Fibroblast of pulmonary artery (primary cell): ENCODE results near the gene PTPN23.

ENCODE experiments used
- DNase-seq: peaks from one replicate; pipeline ENCODE4 v3.0.0-alpha.2; 2010; ENCODE audit warnings: low read depth
- H3K4me3 ChIP-seq: replicated peaks from 2 replicates; pipeline ENCODE4 v1.5.1; 2011; ENCODE audit warnings: low read depth, mild to moderate bottlenecking, control low read depth, low read length, moderate library complexity
- CTCF ChIP-seq: IDR thresholded peaks from 2 replicates; pipeline ENCODE4 v1.5.1; 2011; ENCODE audit warnings: mild to moderate bottlenecking, control low read depth, low read length, inconsistent platforms; ENCODE audit errors: missing control alignments

PTPN23 gene

GRCh38 chr3:47376393-47376792 is 4.4 kb upstream of the PTPN23 start:
- DNase-seq: no peak
- no peak for TF ChIP-seq CTCF
- H3K4me3 ChIP-seq: no peak overlapping the region

DNA sequence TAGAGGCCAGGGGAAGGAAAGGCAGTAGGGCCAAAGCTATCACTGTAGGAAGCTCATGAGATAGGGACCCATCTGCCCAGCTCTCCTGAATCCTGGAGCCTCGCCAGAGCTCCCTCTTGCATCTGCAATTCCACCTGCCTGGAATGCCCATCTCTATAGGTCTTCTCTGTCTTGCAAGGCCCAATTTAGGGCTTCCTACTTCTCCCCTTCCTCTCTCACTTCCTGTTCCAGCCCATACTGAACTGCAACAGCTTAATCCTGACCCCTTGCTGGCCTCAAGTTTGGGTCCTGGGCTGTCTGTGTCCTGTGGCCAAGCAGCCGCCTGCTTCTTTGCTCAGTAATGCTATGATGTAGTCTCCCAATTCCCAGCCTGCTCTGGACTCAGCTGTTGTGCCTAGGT is 3.6 kb upstream of the PTPN23 start:
- no peak overlapping the region for H3K4me3 ChIP-seq
- TF ChIP-seq CTCF: no peak
- no peak for DNase-seq

- H3K4me3 ChIP-seq: no peak overlapping the region
- no peak for DNase-seq
Measured at GRCh38 chr3:47378869-47379268, 2.0 kb upstream of the PTPN23 start.

GRCh38 chr3:47379411-47379899 is 1.4 kb upstream of the PTPN23 start:
- DNase-seq: no peak
- H3K4me3 ChIP-seq: peak overlapping the region; percentile 98
- no peak for TF ChIP-seq CTCF

More at GRCh38 chr3:47378869-47379268, 2.0 kb upstream of the PTPN23 start:
- TF ChIP-seq CTCF: no peak

DNA sequence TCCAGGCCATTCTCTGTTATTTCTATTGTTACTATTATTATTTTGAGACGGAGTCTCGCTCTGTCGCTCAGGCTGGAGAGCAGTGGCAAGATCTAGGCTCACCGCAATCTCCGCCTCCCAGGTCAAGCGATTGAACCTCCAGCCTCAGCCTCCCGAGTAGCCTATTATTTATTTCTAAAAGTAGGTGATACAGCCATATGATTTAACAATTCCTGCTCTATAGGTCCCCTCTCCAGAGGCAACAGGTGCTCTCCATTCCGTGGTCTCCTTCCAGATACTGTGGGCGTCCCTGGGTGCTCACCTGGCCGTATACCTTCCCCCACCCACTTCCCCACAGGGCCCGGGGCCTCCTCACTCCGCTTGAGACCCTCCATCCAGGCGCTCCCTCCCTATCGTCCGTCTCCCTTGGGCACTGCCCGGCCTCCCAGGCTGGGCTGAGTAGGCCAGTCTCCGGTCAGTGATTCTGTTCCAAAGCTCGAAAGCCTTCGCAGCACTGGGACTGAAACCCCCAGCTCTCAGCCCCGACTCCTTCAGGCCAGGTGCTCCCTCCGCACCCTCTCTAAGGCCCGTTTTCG is 708 bp upstream of the PTPN23 start:
- TF ChIP-seq CTCF: peak; percentile 7
- DNase-seq: no peak
- peak overlapping the region; percentile 98 for H3K4me3 ChIP-seq

GRCh38 chr3:47381317-47382157 is 716 bp downstream of the PTPN23 start:
- DNase-seq: peak; percentile 86
- no peak for TF ChIP-seq CTCF
- H3K4me3 ChIP-seq: peak overlapping the region; percentile 98
